Measurements from ENCODE around the gene ANO1.

The ANO1 gene

GRCh38 chr11:70209391-70209912, 131.3 kb downstream of the ANO1 start:
- Histone ChIP-seq H3F3A (ENCODE audit: insufficient read depth) (no peaks in the 10 kb centered on the region; the same call in 1 of the 2 replicates), H4K20me1 (ENCODE audit: low read depth, low read length) (peaks cover 6% of the 10 kb centered on the region; the same call in 1 of the 2 replicates), H3K36me3 (ENCODE audit: low read length) (peaks cover 2% of the 10 kb centered on the region; the same call in 1 of the 2 replicates), H3K9me3 (ENCODE audit: insufficient read depth, low read length) (no peaks in the 10 kb centered on the region), H3K79me2 (ENCODE audit: insufficient read depth, low read length) (peaks cover 21% of the 10 kb centered on the region), H3K27me3 (ENCODE audit: low read length) (no peaks in the 10 kb centered on the region), H3K4me3 (ENCODE audit: insufficient read depth, low read length, poor library complexity, severe bottlenecking) (no peak overlapping the region), H3K27ac (ENCODE audit: low read depth, low read length) (no peak overlapping the region), H3K9me2 (replicated peaks; ENCODE audit: insufficient read depth, low read length) (no peaks in the 10 kb centered on the region), H2AFZ (ENCODE audit: low read depth, low read length, severe bottlenecking) (no peak overlapping the region), H3K4me2 (ENCODE audit: low read depth, low read length, poor library complexity, severe bottlenecking) (no peak overlapping the region), H3K9ac (ENCODE audit: low read length) (no peak overlapping the region)
- TF ChIP-seq EZH2phosphoT487 (conservative IDR thresholded peaks at IDR 0.05; ENCODE audit: low read length) (no peak), CTCF (IDR thresholded peaks at IDR 0.05; ENCODE audit: insufficient read depth, low read length, poor library complexity, severe bottlenecking) (no peak)

GRCh38 chr11:70210051-70210501, 132.0 kb downstream of the ANO1 start:
- H3K4me3 ChIP-seq (ENCODE audit: insufficient read depth, low read length, poor library complexity, severe bottlenecking): no peak overlapping the region
- TF ChIP-seq EZH2phosphoT487 (conservative IDR thresholded peaks at IDR 0.05; ENCODE audit: low read length) (no peak), CTCF (IDR thresholded peaks at IDR 0.05; ENCODE audit: insufficient read depth, low read length, poor library complexity, severe bottlenecking) (no peak)
- peaks cover 14% of the 10 kb centered on the region for H3K79me2 ChIP-seq (ENCODE audit: insufficient read depth, low read length)
- H4K20me1 ChIP-seq (ENCODE audit: low read depth, low read length): peaks cover under 1% of the 10 kb centered on the region; the same call in 1 of the 2 replicates
- H3K4me2 ChIP-seq (ENCODE audit: low read depth, low read length, poor library complexity, severe bottlenecking): no peak overlapping the region
- H3K9ac ChIP-seq (ENCODE audit: low read length): no peak overlapping the region
- no peak overlapping the region for H2AFZ ChIP-seq (ENCODE audit: low read depth, low read length, severe bottlenecking)
- no peaks in the 10 kb centered on the region for H3K9me3 ChIP-seq (ENCODE audit: insufficient read depth, low read length)
- H3K36me3 ChIP-seq (ENCODE audit: low read length): peaks cover 2% of the 10 kb centered on the region; the same call in 1 of the 2 replicates
- no peak overlapping the region for H3K27ac ChIP-seq (ENCODE audit: low read depth, low read length)
- H3F3A ChIP-seq (ENCODE audit: insufficient read depth): no peaks in the 10 kb centered on the region; the same call in 1 of the 2 replicates
- H3K27me3 ChIP-seq (ENCODE audit: low read length): no peaks in the 10 kb centered on the region
- H3K9me2 ChIP-seq (replicated peaks; ENCODE audit: insufficient read depth, low read length): no peaks in the 10 kb centered on the region

GRCh38 chr11:70210530-70210929, 132.4 kb downstream of the ANO1 start:
- no peak overlapping the region for H3K27ac ChIP-seq (ENCODE audit: low read depth, low read length)
- H3K9me3 ChIP-seq (ENCODE audit: insufficient read depth, low read length): no peaks in the 10 kb centered on the region
- no peaks in the 10 kb centered on the region; the same call in 1 of the 2 replicates for H3F3A ChIP-seq (ENCODE audit: insufficient read depth)
- no peaks in the 10 kb centered on the region; the same call in 1 of the 2 replicates for H4K20me1 ChIP-seq (ENCODE audit: low read depth, low read length)
- H3K4me3 ChIP-seq (ENCODE audit: insufficient read depth, low read length, poor library complexity, severe bottlenecking): no peak overlapping the region
- peaks cover 10% of the 10 kb centered on the region for H3K79me2 ChIP-seq (ENCODE audit: insufficient read depth, low read length)
- peaks cover 2% of the 10 kb centered on the region; the same call in 1 of the 2 replicates for H3K36me3 ChIP-seq (ENCODE audit: low read length)
- no peaks in the 10 kb centered on the region for H3K27me3 ChIP-seq (ENCODE audit: low read length)
- H3K9ac ChIP-seq (ENCODE audit: low read length): no peak overlapping the region
- TF ChIP-seq CTCF (IDR thresholded peaks at IDR 0.05; ENCODE audit: insufficient read depth, low read length, poor library complexity, severe bottlenecking): no peak
- no peak for TF ChIP-seq EZH2phosphoT487 (conservative IDR thresholded peaks at IDR 0.05; ENCODE audit: low read length)
- no peak overlapping the region for H3K4me2 ChIP-seq (ENCODE audit: low read depth, low read length, poor library complexity, severe bottlenecking)
- H3K9me2 ChIP-seq (replicated peaks; ENCODE audit: insufficient read depth, low read length): no peaks in the 10 kb centered on the region
- H2AFZ ChIP-seq (ENCODE audit: low read depth, low read length, severe bottlenecking): no peak overlapping the region

All from SU-DHL-6 (cell line).